WTC11 (cell line): ENCODE data around the gene VDAC1. TPM values are rescaled to one million over a fixed set of nuclear protein-coding genes. Genes with fewer than 3 reads are reported as not detected.
A peak's percentile ranks its signal among the peaks of the same experiment; 100 is the strongest.

Source experiments
- ATAC-seq: fragments of 200-7000 bp; cut with Tn5 transposase; 2 replicates; pipeline ENCODE4 v1.10.0; 2021; ENCODE audit warnings: mild to moderate bottlenecking, moderate library complexity
- CTCF ChIA-PET: fragments of 300-600 bp; sonication (Branson Sonifier 250); formaldehyde crosslinking; loops from one replicate; lab custom pipeline; 2021; ENCODE audit warnings: antibody characterized with exemption; lab: Charles Lee
- POLR2A ChIA-PET: fragments of 350-600 bp; sonication (Branson Sonifier 250); formaldehyde crosslinking; loops from one replicate; lab custom pipeline; 2021; ENCODE audit warnings: antibody characterized with exemption; lab: Charles Lee
- DNase-seq: peaks from one replicate; pipeline ENCODE4 v3.0.0; 2021; ENCODE audit warnings: low spot score
- H3K27ac Mint-ChIP-seq: 2 replicates; pipeline ENCODE4 v1.8.0; 2021; ENCODE audit warnings: mixed read lengths
- H3K27me3 Mint-ChIP-seq: 2 replicates; pipeline ENCODE4 v1.8.0; 2021; ENCODE audit warnings: low read depth, mild to moderate bottlenecking, moderate library complexity, mixed read lengths
- H3K36me3 Mint-ChIP-seq: 2 replicates; pipeline ENCODE4 v1.8.0; 2021; ENCODE audit warnings: mixed read lengths
- H3K4me1 Mint-ChIP-seq: 2 replicates; pipeline ENCODE4 v1.8.0; 2022; ENCODE audit warnings: mixed read lengths
- H3K4me3 Mint-ChIP-seq: 2 replicates; pipeline ENCODE4 v1.8.0; 2021; ENCODE audit warnings: mild to moderate bottlenecking, moderate library complexity, mixed read lengths
- H3K9me3 Mint-ChIP-seq: 2 replicates; pipeline ENCODE4 v1.8.0; 2021; ENCODE audit warnings: mixed read lengths
- CBFB ChIP-seq: sonication (generic); formaldehyde crosslinking; IDR thresholded peaks from 2 replicates; pipeline ENCODE4 v1.8.1; 2022; ENCODE audit warnings: mild to moderate bottlenecking, low read depth, missing genetic modification reagents
- GTF2I ChIP-seq: fragments of 250-450 bp; sonication (Bioruptor Pico); conservative IDR thresholded peaks from 2 replicates; pipeline ENCODE4 v1.4.0; 2021; ENCODE audit warnings: mild to moderate bottlenecking
- HMGA2 ChIP-seq: fragments of 250-450 bp; sonication (Bioruptor Pico); IDR thresholded peaks from 2 replicates; pipeline ENCODE4 v1.4.0; 2021; ENCODE audit warnings: mild to moderate bottlenecking, moderate library complexity
- JUN ChIP-seq: sonication (generic); formaldehyde crosslinking; IDR thresholded peaks from 2 replicates; pipeline ENCODE4 v1.8.0; 2023; ENCODE audit warnings: mild to moderate bottlenecking, missing genetic modification reagents
- TEAD4 ChIP-seq: sonication (generic); formaldehyde crosslinking; IDR thresholded peaks from 2 replicates; pipeline ENCODE4 v1.8.0; 2022; ENCODE audit warnings: mild to moderate bottlenecking, missing genetic modification reagents
- ZNF121 ChIP-seq: sonication (generic); formaldehyde crosslinking; IDR thresholded peaks from 2 replicates; pipeline ENCODE4 v1.8.0; 2023; ENCODE audit warnings: missing genetic modification reagents
- ZNF138 ChIP-seq: sonication (generic); formaldehyde crosslinking; conservative IDR thresholded peaks from 2 replicates; pipeline ENCODE4 v1.8.1; 2022; ENCODE audit warnings: mild to moderate bottlenecking, moderate library complexity, missing genetic modification reagents
- total RNA-seq: library from RNA; stranded (reverse); gene quantifications from 3 replicates; pipeline ENCODE4 v1.2.3, GENCODE V29; 2021
- TF ChIP-seq, protein P1 (sequence below): sonication (generic); formaldehyde crosslinking; IDR thresholded peaks from 2 replicates; pipeline ENCODE4 v1.8.0; 2023; ENCODE audit warnings: mild to moderate bottlenecking, missing genetic modification reagents
- TF ChIP-seq, protein P2 (sequence below): sonication (generic); formaldehyde crosslinking; IDR thresholded peaks from 2 replicates; pipeline ENCODE4 v1.8.0; 2022; ENCODE audit warnings: mild to moderate bottlenecking, missing genetic modification reagents
- TF ChIP-seq, protein P3 (sequence below): sonication (generic); formaldehyde crosslinking; IDR thresholded peaks from 2 replicates; pipeline ENCODE4 v1.8.0; 2022; ENCODE audit warnings: mild to moderate bottlenecking, missing genetic modification reagents

VDAC1 gene
- total RNA-seq, 1 experiment from 2014 or later = 274 TPM

DNA sequence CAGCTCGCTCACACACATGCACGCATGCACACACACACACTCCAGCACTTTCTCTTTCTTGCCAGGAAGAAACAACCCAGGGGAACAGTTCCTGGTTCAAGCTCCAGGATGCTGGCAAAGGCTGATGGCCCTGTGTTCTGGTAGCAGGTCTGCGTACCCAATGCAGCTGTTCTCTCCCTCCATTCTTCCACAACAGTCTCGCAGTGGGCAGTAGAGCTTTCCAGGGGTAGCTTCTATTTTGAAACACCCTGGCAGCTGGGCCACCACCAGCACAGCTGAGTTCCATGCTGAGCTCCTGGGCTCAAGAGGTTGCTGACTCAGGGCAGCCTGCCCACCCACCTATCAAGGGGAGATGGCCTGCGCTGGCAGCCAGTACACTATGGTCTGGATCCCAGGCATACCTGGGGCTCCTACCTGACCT lies 4.7 kb downstream of the VDAC1 start:
- ChIA-PET POLR2A (no interaction called here), CTCF (interaction anchor here (1.0 to 1.3 kb wide), 2 partner anchors 21 to 26 kb away, joined by 4 read pairs; no protein-coding TSS in a partner anchor)
- TF ChIP-seq, protein P1, sequence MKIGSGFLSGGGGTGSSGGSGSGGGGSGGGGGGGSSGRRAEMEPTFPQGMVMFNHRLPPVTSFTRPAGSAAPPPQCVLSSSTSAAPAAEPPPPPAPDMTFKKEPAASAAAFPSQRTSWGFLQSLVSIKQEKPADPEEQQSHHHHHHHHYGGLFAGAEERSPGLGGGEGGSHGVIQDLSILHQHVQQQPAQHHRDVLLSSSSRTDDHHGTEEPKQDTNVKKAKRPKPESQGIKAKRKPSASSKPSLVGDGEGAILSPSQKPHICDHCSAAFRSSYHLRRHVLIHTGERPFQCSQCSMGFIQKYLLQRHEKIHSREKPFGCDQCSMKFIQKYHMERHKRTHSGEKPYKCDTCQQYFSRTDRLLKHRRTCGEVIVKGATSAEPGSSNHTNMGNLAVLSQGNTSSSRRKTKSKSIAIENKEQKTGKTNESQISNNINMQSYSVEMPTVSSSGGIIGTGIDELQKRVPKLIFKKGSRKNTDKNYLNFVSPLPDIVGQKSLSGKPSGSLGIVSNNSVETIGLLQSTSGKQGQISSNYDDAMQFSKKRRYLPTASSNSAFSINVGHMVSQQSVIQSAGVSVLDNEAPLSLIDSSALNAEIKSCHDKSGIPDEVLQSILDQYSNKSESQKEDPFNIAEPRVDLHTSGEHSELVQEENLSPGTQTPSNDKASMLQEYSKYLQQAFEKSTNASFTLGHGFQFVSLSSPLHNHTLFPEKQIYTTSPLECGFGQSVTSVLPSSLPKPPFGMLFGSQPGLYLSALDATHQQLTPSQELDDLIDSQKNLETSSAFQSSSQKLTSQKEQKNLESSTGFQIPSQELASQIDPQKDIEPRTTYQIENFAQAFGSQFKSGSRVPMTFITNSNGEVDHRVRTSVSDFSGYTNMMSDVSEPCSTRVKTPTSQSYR (CRISPR knock-in tag) = no peak
- TF ChIP-seq JUN (CRISPR knock-in tag) = no peak
- Mint-ChIP-seq H3K27ac (peak overlapping the region; percentile 6), H3K36me3 (peaks cover 12% of the 10 kb centered on the region), H3K4me3 (no peak overlapping the region), H3K9me3 (no peaks in the 10 kb centered on the region), H3K4me1 (peaks cover 65% of the 10 kb centered on the region), H3K27me3 (no peaks in the 10 kb centered on the region)
- DNase-seq = no peak
- no peak for ATAC-seq

DNA sequence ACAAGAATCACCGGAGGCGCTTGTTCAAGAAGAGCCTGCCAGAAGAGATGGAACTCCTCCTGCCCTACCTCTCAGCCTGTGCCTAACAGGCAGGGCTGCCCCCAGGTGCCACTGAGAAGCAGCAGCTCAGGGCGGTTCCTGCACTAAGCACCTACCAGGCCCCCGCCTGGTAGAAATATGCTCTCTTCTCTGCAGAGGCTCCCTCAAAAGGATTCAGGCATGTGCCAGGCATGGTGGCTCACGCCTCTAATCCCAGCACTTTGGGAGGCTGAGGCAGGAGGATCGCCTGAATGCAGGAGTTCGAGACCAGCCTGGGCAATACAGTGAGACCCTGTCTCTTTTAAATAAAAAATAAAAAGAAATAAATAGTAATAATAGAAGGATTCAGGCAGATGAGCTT lies 6.0 kb downstream of the VDAC1 start:
- TF ChIP-seq TEAD4 (CRISPR knock-in tag) (no peak), ZNF121 (peak; percentile 83; the same call in 1 of the 2 replicates), GTF2I (CRISPR knock-in tag) (0 out of 2 replicates have a peak, but pooled peaks have one; percentile 32)
- TF ChIP-seq, protein P1 (CRISPR knock-in tag) = no peak
- H3K4me1 Mint-ChIP-seq = peaks cover 75% of the 10 kb centered on the region
- H3K4me3 Mint-ChIP-seq = no peak overlapping the region
- POLR2A ChIA-PET = no interaction called here
- H3K36me3 Mint-ChIP-seq = peaks cover 12% of the 10 kb centered on the region
- CTCF ChIA-PET = interaction anchor here (0.5 to 5.1 kb wide), 3 partner anchors 20 to 188 kb away, joined by 4 to 43 read pairs (median 41); no protein-coding TSS in a partner anchor
- H3K27me3 Mint-ChIP-seq = no peaks in the 10 kb centered on the region
- ATAC-seq (peak; percentile 9; the same call in 1 of the 2 replicates), DNase-seq (no peak)
- no peaks in the 10 kb centered on the region for H3K9me3 Mint-ChIP-seq
- no peak overlapping the region for H3K27ac Mint-ChIP-seq

DNA sequence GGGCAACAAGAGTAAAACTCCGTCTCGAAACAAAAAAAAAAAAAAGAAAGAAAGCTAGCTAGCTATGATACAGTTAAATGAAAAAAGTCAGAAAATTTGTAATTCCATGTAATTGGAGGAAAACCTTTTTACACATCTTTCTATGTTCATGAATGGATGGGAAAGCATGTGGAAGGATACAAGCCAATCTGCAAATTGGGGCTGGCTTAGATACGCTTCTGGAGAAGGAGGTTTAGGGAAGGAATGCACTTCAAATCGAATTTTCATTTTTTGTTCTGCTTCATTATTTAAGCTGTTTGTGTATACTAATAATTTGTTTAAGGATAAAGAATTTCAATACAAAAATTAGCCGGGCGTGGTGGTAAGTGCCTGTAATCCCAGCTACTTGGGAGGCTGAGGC lies 6.7 kb downstream of the VDAC1 start:
- peaks cover 67% of the 10 kb centered on the region for H3K4me1 Mint-ChIP-seq
- ChIA-PET POLR2A (interaction anchor here (0.6 kb wide), 1 partner anchor 772 kb away, joined by 5 read pairs; no protein-coding TSS in a partner anchor), CTCF (interaction anchor here (0.7 to 5.1 kb wide), 9 partner anchors 8 to 1423 kb away, joined by 3 to 43 read pairs (median 22); partner anchors contain the start of gene VDAC1)
- no peaks in the 10 kb centered on the region for H3K27me3 Mint-ChIP-seq
- no peaks in the 10 kb centered on the region for H3K9me3 Mint-ChIP-seq
- no peak overlapping the region for H3K27ac Mint-ChIP-seq
- DNase-seq = no peak
- ATAC-seq = no peak
- peaks cover 12% of the 10 kb centered on the region for H3K36me3 Mint-ChIP-seq
- H3K4me3 Mint-ChIP-seq = no peak overlapping the region
- TF ChIP-seq HMGA2 (CRISPR knock-in tag) = no peak
- TF ChIP-seq ZNF138 = no peak
- TF ChIP-seq, protein P2, sequence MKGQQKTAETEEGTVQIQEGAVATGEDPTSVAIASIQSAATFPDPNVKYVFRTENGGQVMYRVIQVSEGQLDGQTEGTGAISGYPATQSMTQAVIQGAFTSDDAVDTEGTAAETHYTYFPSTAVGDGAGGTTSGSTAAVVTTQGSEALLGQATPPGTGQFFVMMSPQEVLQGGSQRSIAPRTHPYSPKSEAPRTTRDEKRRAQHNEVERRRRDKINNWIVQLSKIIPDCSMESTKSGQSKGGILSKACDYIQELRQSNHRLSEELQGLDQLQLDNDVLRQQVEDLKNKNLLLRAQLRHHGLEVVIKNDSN = no peak
- TF ChIP-seq, protein P3, sequence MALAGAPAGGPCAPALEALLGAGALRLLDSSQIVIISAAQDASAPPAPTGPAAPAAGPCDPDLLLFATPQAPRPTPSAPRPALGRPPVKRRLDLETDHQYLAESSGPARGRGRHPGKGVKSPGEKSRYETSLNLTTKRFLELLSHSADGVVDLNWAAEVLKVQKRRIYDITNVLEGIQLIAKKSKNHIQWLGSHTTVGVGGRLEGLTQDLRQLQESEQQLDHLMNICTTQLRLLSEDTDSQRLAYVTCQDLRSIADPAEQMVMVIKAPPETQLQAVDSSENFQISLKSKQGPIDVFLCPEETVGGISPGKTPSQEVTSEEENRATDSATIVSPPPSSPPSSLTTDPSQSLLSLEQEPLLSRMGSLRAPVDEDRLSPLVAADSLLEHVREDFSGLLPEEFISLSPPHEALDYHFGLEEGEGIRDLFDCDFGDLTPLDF (CRISPR knock-in tag) = no peak
- TF ChIP-seq CBFB (CRISPR knock-in tag) = no peak
- no peak for TF ChIP-seq GTF2I (CRISPR knock-in tag)
- TF ChIP-seq, all 79 proteins: peak for 0
